GM21447 (cell line): Measurements from ENCODE around the gene RUNDC1.
"Not testable (repeated sequence)": the region's sequence is repeated elsewhere in the genome, so short reads cannot be mapped to it uniquely, and the experiment has no call there.

ENCODE experiments used
- ATAC-seq: cut with Tn5 transposase; IDR thresholded peaks from one replicate; pipeline ENCODE4 v1.9.1; 2021; ENCODE audit not compliant: unreplicated experiment

The RUNDC1 gene

GRCh38 chr17:42989726-42990652, 9.6 kb downstream of the RUNDC1 start:
- ATAC-seq = no peak

- no peak for ATAC-seq
Measured at GRCh38 chr17:42991471-42991870, 11.1 kb downstream of the RUNDC1 start.

GRCh38 chr17:42992872-42993271, 12.5 kb downstream of the RUNDC1 start:
- ATAC-seq = no peak

- ATAC-seq = not testable (repeated sequence)
Measured at GRCh38 chr17:42993913-42994312, 13.5 kb downstream of the RUNDC1 start.

GRCh38 chr17:42997390-42997983, 17.1 kb downstream of the RUNDC1 start:
- no peak for ATAC-seq

GRCh38 chr17:42997984-42998938, 17.9 kb downstream of the RUNDC1 start, which contains the start of gene RPL27:
Gene RPL27 (plus strand): TSS chr17:42998419. CDS start chr17:42998751, 332 bp downstream.
- peak; percentile 88 for ATAC-seq

- no peak for ATAC-seq
Measured at GRCh38 chr17:42999003-42999525, 18.7 kb downstream of the RUNDC1 start.

- not testable (repeated sequence) for ATAC-seq
Measured at GRCh38 chr17:43000894-43001293, 20.5 kb downstream of the RUNDC1 start.

GRCh38 chr17:43003542-43004172, 23.3 kb downstream of the RUNDC1 start:
- no peak for ATAC-seq

GRCh38 chr17:43006639-43007551, 26.5 kb downstream of the RUNDC1 start, which contains the start of gene IFI35:
Gene IFI35 (plus strand): TSS chr17:43006784. CDS start chr17:43006948, 164 bp downstream.
- ATAC-seq = peak; percentile 90

GRCh38 chr17:43010667-43011308, 30.4 kb downstream of the RUNDC1 start:
- ATAC-seq = no peak

- ATAC-seq = no peak
Measured at GRCh38 chr17:43011728-43012472, 31.5 kb downstream of the RUNDC1 start.

GRCh38 chr17:43013296-43013695, 32.9 kb downstream of the RUNDC1 start:
- ATAC-seq = no peak

GRCh38 chr17:43014020-43014648, 33.8 kb downstream of the RUNDC1 start:
- no peak for ATAC-seq

GRCh38 chr17:43014649-43015542, 34.5 kb downstream of the RUNDC1 start:
- ATAC-seq = no peak

GRCh38 chr17:43015579-43015978, 35.2 kb downstream of the RUNDC1 start:
- no peak for ATAC-seq
